B cell (primary cell): ENCODE data around the gene PUM1. TPM values are rescaled to one million over a fixed set of nuclear protein-coding genes. Genes with fewer than 3 reads are reported as not detected.

Experiments used
- ATAC-seq: fragments of 200-7000 bp; cut with Tn5 transposase; one replicate; pipeline ENCODE4 v1.10.0; 2021; ENCODE audit warnings: low read depth, mild to moderate bottlenecking, moderate number of reproducible peaks, moderate library complexity
- CTCF ChIA-PET: fragments of 350-600 bp; sonication (Branson Sonifier 250); formaldehyde crosslinking; loops from one replicate; lab custom pipeline; 2021; ENCODE audit warnings: antibody characterized with exemption, inconsistent platforms; lab: Charles Lee
- POLR2A ChIA-PET: fragments of 350-600 bp; sonication (Branson Sonifier 250); formaldehyde crosslinking; loops from one replicate; lab custom pipeline; 2021; ENCODE audit warnings: antibody characterized with exemption; lab: Charles Lee
- DNase-seq: peaks from one replicate; pipeline ENCODE4 v3.0.0; 2013
- H2AFZ ChIP-seq: 2 replicates; pipeline ENCODE4 v1.6.1; 2012; ENCODE audit warnings: mild to moderate bottlenecking, low read depth, low read length; ENCODE audit not compliant: insufficient read depth, poor library complexity, severe bottlenecking
- H3K27ac ChIP-seq, 2 donors: 1 replicate in 1 of 2; 2 replicates in 1 of 2; pipeline ENCODE4 v1.5.1; 2012 to 2013; ENCODE audit warnings: low read length in 2 of 2, mild to moderate bottlenecking in 2 of 2, moderate library complexity in 1 of 2
- H3K27me3 ChIP-seq, 4 experiments: fragments of 200-600 bp in 1 of 4; sonication (generic) in 1 of 4; replicated peaks in 1 of 4; 1 replicate in 2 of 4; 2 replicates in 2 of 4; pipeline versions ENCODE4 v1.6.1 to v1.7.0; 2013 to 2016; ENCODE audit warnings: low read length in 3 of 4, mild to moderate bottlenecking in 2 of 4, mixed read lengths in 1 of 4, moderate library complexity in 1 of 4; ENCODE audit not compliant: insufficient read depth in 4 of 4, control insufficient read depth in 3 of 4; ENCODE audit errors: control extremely low read depth in 1 of 4
- H3K36me3 ChIP-seq, 2 experiments: replicated peaks in 1 of 2; 1 replicate in 1 of 2; 2 replicates in 1 of 2; pipeline versions ENCODE4 v1.6.1 to v1.7.1; 2013; ENCODE audit warnings: low read length in 1 of 2; ENCODE audit not compliant: insufficient read depth in 2 of 2, control insufficient read depth in 1 of 2; ENCODE audit errors: control extremely low read depth in 1 of 2, extremely low read depth in 1 of 2
- H3K4me1 ChIP-seq, 2 donors: fragments of 200-600 bp in 1 of 2; sonication (generic) in 1 of 2; 1 replicate in 1 of 2; 2 replicates in 1 of 2; pipeline versions ENCODE4 v1.5.1 to v1.6.1; 2013 to 2017; ENCODE audit warnings: low read length in 2 of 2; ENCODE audit not compliant: control insufficient read depth in 2 of 2, insufficient read depth in 2 of 2
- H3K4me2 ChIP-seq: replicated peaks from 2 replicates; pipeline ENCODE3; 2012; ENCODE audit warnings: mild to moderate bottlenecking, low read depth, low read length; ENCODE audit not compliant: poor library complexity, severe bottlenecking
- H3K4me3 ChIP-seq, 5 experiments: fragments of 200-600 bp in 1 of 5; sonication (generic) in 1 of 5; 1 replicate in 3 of 5; 2 replicates in 2 of 5; pipeline versions ENCODE4 v1.5.1 to v1.7.0; 2011 to 2016; ENCODE audit warnings: low read length in 4 of 5, mild to moderate bottlenecking in 4 of 5, low read depth in 2 of 5, control low read depth in 1 of 5, moderate library complexity in 1 of 5; ENCODE audit not compliant: insufficient read depth in 1 of 5; ENCODE audit errors: control extremely low read depth in 1 of 5, extremely low read depth in 1 of 5
- H3K79me2 ChIP-seq: fragments of 200-600 bp; sonication (generic); one replicate; pipeline ENCODE4 v1.6.0; 2016; ENCODE audit warnings: low read length; ENCODE audit not compliant: control insufficient read depth, insufficient read depth
- H3K9ac ChIP-seq: fragments of 200-600 bp; sonication (generic); 2 replicates; pipeline ENCODE4 v1.6.1; 2017; ENCODE audit warnings: mild to moderate bottlenecking, low read length, moderate library complexity
- H3K9me3 ChIP-seq, 3 donors: one replicate each; pipeline versions ENCODE4 v1.6.1 to v1.7.1; 2013; ENCODE audit warnings: low read length in 2 of 3; ENCODE audit not compliant: control insufficient read depth in 2 of 3, insufficient read depth in 1 of 3; ENCODE audit errors: control extremely low read depth in 1 of 3
- H4K20me1 ChIP-seq: 2 replicates; pipeline ENCODE4 v1.6.0; 2012; ENCODE audit warnings: mild to moderate bottlenecking, low read length; ENCODE audit not compliant: insufficient read depth, control insufficient read depth, poor library complexity, severe bottlenecking
- H3K27ac Mint-ChIP-seq: one replicate; pipeline ENCODE4 v1.8.0; 2021; ENCODE audit warnings: mixed read lengths
- H3K27me3 Mint-ChIP-seq: one replicate; pipeline ENCODE4 v1.8.0; 2021; ENCODE audit warnings: mixed read lengths
- H3K4me1 Mint-ChIP-seq: one replicate; pipeline ENCODE4 v1.8.0; 2021; ENCODE audit warnings: mixed read lengths
- H3K4me3 Mint-ChIP-seq: one replicate; pipeline ENCODE4 v1.8.0; 2021; ENCODE audit warnings: mixed read lengths
- H3K9me3 Mint-ChIP-seq: one replicate; pipeline ENCODE4 v1.8.0; 2022; ENCODE audit warnings: mixed read lengths; ENCODE audit not compliant: insufficient read depth
- CTCF ChIP-seq: fragments of 200-600 bp; IDR thresholded peaks from one replicate; pipeline ENCODE4 v1.8.0; 2022; ENCODE audit warnings: antibody characterized with exemption, mild to moderate bottlenecking
- EZH2 ChIP-seq: IDR thresholded peaks from 2 replicates; pipeline ENCODE4 v1.6.1; 2012; ENCODE audit warnings: borderline replicate concordance, low read depth, mild to moderate bottlenecking, moderate library complexity, low read length; ENCODE audit not compliant: insufficient read depth, poor library complexity, severe bottlenecking
- WGBS: methylation state at CpG from one replicate; pipeline ENCODE4 v1.1.5; 2013; ENCODE audit warnings: missing lambda C conversion rate; ENCODE audit not compliant: insufficient coverage; 5-methylcytosine and 5-hydroxymethylcytosine counted together
- intact Hi-C: fragments of 100-400 bp; cut with micrococcal nuclease; formaldehyde crosslinking; loops from one replicate; pipeline ENCODE4 v1.10.0; 2022
- polyA plus RNA-seq: library from polyadenylated mRNA; depleted of rRNA; stranded (reverse); fragments of >200 nt; gene quantifications from 2 replicates; pipeline ENCODE4 v1.2.3, GENCODE V29; 2012
- total RNA-seq, 2 donors: library from RNA; stranded (reverse); fragments of 120-200 nt in 1 of 2; gene quantifications; 1 replicate in 1 of 2; 2 replicates in 1 of 2; pipeline versions ENCODE4 v1.2.3 to v1.2.4, GENCODE V29; 2013 to 2022

The PUM1 gene
- total and polyA plus RNA-seq, 2 donors (not counting 1 experiment from before 2014, with no cell fraction given) = 52.8 to 177 TPM

- H3K4me2 ChIP-seq = no peak overlapping the region
- POLR2A ChIA-PET = no interaction called here
- intact Hi-C loops = no loop called here
- no peak overlapping the region for H2AFZ ChIP-seq
- H4K20me1 ChIP-seq = peaks cover 79% of the 10 kb centered on the region
- H3K4me1 ChIP-seq = peaks cover 5 to 28% of the 10 kb centered on the region in 2 donors
- Mint-ChIP-seq H3K9me3 (no peaks in the 10 kb centered on the region), H3K27ac (no peak overlapping the region), H3K27me3 (no peaks in the 10 kb centered on the region), H3K4me3 (no peak overlapping the region), H3K4me1 (peaks cover 55% of the 10 kb centered on the region)
- no peaks in the 10 kb centered on the region for H3K27me3 ChIP-seq
- peaks cover 100% of the 10 kb centered on the region for H3K79me2 ChIP-seq
- peaks cover 5 to 21% of the 10 kb centered on the region in 2 experiments for H3K36me3 ChIP-seq
- H3K27ac ChIP-seq = peak overlapping the region in 1 of 2 donors; percentile 25
- no peak overlapping the region for H3K4me3 ChIP-seq
- no peaks in the 10 kb centered on the region for H3K9me3 ChIP-seq
- CTCF ChIA-PET = no interaction called here
- no peak for ATAC-seq
- DNase-seq = no peak
- WGBS = 14% methylated on average over 1 of the region's 3 CpGs
- no peak for TF ChIP-seq EZH2
- no peak for TF ChIP-seq CTCF
- no peak overlapping the region for H3K9ac ChIP-seq
Observed at GRCh38 chr1:31020007-31020790, 45.3 kb downstream of the PUM1 start.

GRCh38 chr1:31019401-31019800, 46.1 kb downstream of the PUM1 start:
- peaks cover 100% of the 10 kb centered on the region for H3K79me2 ChIP-seq
- no peak overlapping the region for H3K4me2 ChIP-seq
- H3K4me1 Mint-ChIP-seq = peaks cover 47% of the 10 kb centered on the region
- H3K9me3 Mint-ChIP-seq = no peaks in the 10 kb centered on the region
- CTCF ChIA-PET = no interaction called here
- 29% methylated on average over 3 of the region's 3 CpGs for WGBS
- H3K27me3 ChIP-seq = no peaks in the 10 kb centered on the region
- peak overlapping the region in 1 of 2 donors; percentile 25 for H3K27ac ChIP-seq
- no peak for TF ChIP-seq EZH2
- TF ChIP-seq CTCF = no peak
- H2AFZ ChIP-seq = no peak overlapping the region
- no peaks in the 10 kb centered on the region for H3K9me3 ChIP-seq
- no peak for DNase-seq
- H3K36me3 ChIP-seq = peaks cover 5 to 17% of the 10 kb centered on the region in 2 experiments
- H3K4me3 Mint-ChIP-seq = no peak overlapping the region
- H4K20me1 ChIP-seq = peaks cover 77% of the 10 kb centered on the region
- no peak overlapping the region for H3K9ac ChIP-seq
- intact Hi-C loops = no loop called here
- no peak for ATAC-seq
- H3K4me3 ChIP-seq = no peak overlapping the region
- H3K4me1 ChIP-seq = peaks cover 9 to 22% of the 10 kb centered on the region in 2 donors
- POLR2A ChIA-PET = no interaction called here
- H3K27ac Mint-ChIP-seq = peak overlapping the region; percentile 54
- H3K27me3 Mint-ChIP-seq = no peaks in the 10 kb centered on the region
